ENCODE data around the gene GNLY. TPM values are rescaled to one million over a fixed set of nuclear protein-coding genes. Genes with fewer than 3 reads are reported as not detected.

The GNLY gene
- total and polyA plus RNA-seq, 2 experiments from 2014 or later: not detected

GRCh38 chr2:85704800-85705679 is 10.9 kb downstream of the GNLY start:
- Histone ChIP-seq H3K27ac (peak overlapping the region; percentile 73), H3K4me2 (no peak overlapping the region), H3K4me3 (no peak overlapping the region), H3K9me3 (ENCODE audit: low read depth) (no peaks in the 10 kb centered on the region), H3K27me3 (no peaks in the 10 kb centered on the region), H3K36me3 (replicated peaks; ENCODE audit: insufficient read depth, low read depth) (no peaks in the 10 kb centered on the region), H2AFZ (no peak overlapping the region), H3K9me2 (replicated peaks; ENCODE audit: insufficient read depth) (no peaks in the 10 kb centered on the region), H3K4me1 (ENCODE audit: insufficient read depth) (no peaks in the 10 kb centered on the region), H4K20me1 (ENCODE audit: insufficient read depth, poor library complexity, severe bottlenecking) (no peaks in the 10 kb centered on the region), H3K79me2 (no peaks in the 10 kb centered on the region)
- WGBS (ENCODE audit: low lambda C conversion rate, missing lambda C conversion rate): 66% methylated on average over 8 of the region's 8 CpGs
- TF ChIP-seq, protein P1, sequence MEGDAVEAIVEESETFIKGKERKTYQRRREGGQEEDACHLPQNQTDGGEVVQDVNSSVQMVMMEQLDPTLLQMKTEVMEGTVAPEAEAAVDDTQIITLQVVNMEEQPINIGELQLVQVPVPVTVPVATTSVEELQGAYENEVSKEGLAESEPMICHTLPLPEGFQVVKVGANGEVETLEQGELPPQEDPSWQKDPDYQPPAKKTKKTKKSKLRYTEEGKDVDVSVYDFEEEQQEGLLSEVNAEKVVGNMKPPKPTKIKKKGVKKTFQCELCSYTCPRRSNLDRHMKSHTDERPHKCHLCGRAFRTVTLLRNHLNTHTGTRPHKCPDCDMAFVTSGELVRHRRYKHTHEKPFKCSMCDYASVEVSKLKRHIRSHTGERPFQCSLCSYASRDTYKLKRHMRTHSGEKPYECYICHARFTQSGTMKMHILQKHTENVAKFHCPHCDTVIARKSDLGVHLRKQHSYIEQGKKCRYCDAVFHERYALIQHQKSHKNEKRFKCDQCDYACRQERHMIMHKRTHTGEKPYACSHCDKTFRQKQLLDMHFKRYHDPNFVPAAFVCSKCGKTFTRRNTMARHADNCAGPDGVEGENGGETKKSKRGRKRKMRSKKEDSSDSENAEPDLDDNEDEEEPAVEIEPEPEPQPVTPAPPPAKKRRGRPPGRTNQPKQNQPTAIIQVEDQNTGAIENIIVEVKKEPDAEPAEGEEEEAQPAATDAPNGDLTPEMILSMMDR (IDR thresholded peaks at IDR 0.05; ENCODE audit: poor library complexity): no peak
- TF ChIP-seq EZH2phosphoT487 (IDR thresholded peaks at IDR 0.05; ENCODE audit: low read depth, severe bottlenecking, unreplicated experiment): no peak
- TF ChIP-seq EZH2 (IDR thresholded peaks at IDR 0.05; ENCODE audit: borderline replicate concordance): no peak
- no peak for DNase-seq (ENCODE audit: low spot score)

GRCh38 chr2:85705680-85706039 is 11.5 kb downstream of the GNLY start:
- no peaks in the 10 kb centered on the region for H4K20me1 ChIP-seq (ENCODE audit: insufficient read depth, poor library complexity, severe bottlenecking)
- peak overlapping the region; percentile 68 for H3K27ac ChIP-seq
- no peak overlapping the region for H2AFZ ChIP-seq
- no peaks in the 10 kb centered on the region for H3K9me3 ChIP-seq (ENCODE audit: low read depth)
- 85% methylated on average over 2 of the region's 2 CpGs for WGBS (ENCODE audit: low lambda C conversion rate, missing lambda C conversion rate)
- no peaks in the 10 kb centered on the region for H3K27me3 ChIP-seq
- no peaks in the 10 kb centered on the region for H3K4me1 ChIP-seq (ENCODE audit: insufficient read depth)
- TF ChIP-seq EZH2 (IDR thresholded peaks at IDR 0.05; ENCODE audit: borderline replicate concordance) (no peak), EZH2phosphoT487 (IDR thresholded peaks at IDR 0.05; ENCODE audit: low read depth, severe bottlenecking, unreplicated experiment) (no peak)
- TF ChIP-seq, protein P1 (IDR thresholded peaks at IDR 0.05; ENCODE audit: poor library complexity): no peak
- peak; percentile 75 for DNase-seq (ENCODE audit: low spot score)
- no peaks in the 10 kb centered on the region for H3K9me2 ChIP-seq (replicated peaks; ENCODE audit: insufficient read depth)
- H3K4me3 ChIP-seq: no peak overlapping the region
- H3K4me2 ChIP-seq: no peak overlapping the region
- H3K79me2 ChIP-seq: no peaks in the 10 kb centered on the region
- H3K36me3 ChIP-seq (replicated peaks; ENCODE audit: insufficient read depth, low read depth): no peaks in the 10 kb centered on the region

DNA sequence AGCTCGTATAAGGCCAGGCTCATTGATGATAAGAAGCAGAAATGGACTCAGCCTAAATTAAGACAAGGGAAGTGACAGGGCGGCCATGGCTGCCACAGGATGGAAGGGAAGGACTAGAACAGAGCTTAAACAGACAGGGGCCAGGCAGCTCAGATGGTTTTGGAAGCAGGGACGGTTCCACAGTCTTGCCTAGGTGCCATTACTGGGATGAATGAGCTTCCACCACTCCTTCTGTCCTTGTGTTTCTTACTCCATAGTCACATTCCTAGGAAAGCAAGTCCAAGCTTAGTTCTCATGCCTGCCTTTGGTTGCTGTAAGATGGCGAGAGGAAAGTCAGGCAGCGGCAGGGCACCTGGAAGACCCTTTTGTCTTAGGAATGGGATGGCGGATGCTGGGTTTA is 11.9 kb downstream of the GNLY start:
- Histone ChIP-seq H3K4me2 (no peak overlapping the region), H3K36me3 (replicated peaks; ENCODE audit: insufficient read depth, low read depth) (no peaks in the 10 kb centered on the region), H2AFZ (no peak overlapping the region), H3K27me3 (no peaks in the 10 kb centered on the region), H3K4me3 (no peak overlapping the region), H3K9me2 (replicated peaks; ENCODE audit: insufficient read depth) (no peaks in the 10 kb centered on the region), H3K27ac (peak overlapping the region; percentile 68), H3K4me1 (ENCODE audit: insufficient read depth) (no peaks in the 10 kb centered on the region), H4K20me1 (ENCODE audit: insufficient read depth, poor library complexity, severe bottlenecking) (no peaks in the 10 kb centered on the region), H3K9me3 (ENCODE audit: low read depth) (no peaks in the 10 kb centered on the region), H3K79me2 (no peaks in the 10 kb centered on the region)
- TF ChIP-seq, protein P1 (IDR thresholded peaks at IDR 0.05; ENCODE audit: poor library complexity): no peak
- no peak for TF ChIP-seq EZH2 (IDR thresholded peaks at IDR 0.05; ENCODE audit: borderline replicate concordance)
- TF ChIP-seq EZH2phosphoT487 (IDR thresholded peaks at IDR 0.05; ENCODE audit: low read depth, severe bottlenecking, unreplicated experiment): no peak
- 86% methylated on average over 6 of the region's 6 CpGs for WGBS (ENCODE audit: low lambda C conversion rate, missing lambda C conversion rate)
- DNase-seq (ENCODE audit: low spot score): no peak

All from hepatocyte (in vitro differentiated cells).